Measurements from ENCODE around the gene INKA1.

Gene INKA1

GRCh38 chr3:49801160-49801559 lies 1.9 kb upstream of the INKA1 start:
- peaks cover 37% of the 10 kb centered on the region for H3K4me1 ChIP-seq (ENCODE audit: control insufficient read depth, low read length)
- no peaks in the 10 kb centered on the region for H3K9me3 ChIP-seq (ENCODE audit: control insufficient read depth, insufficient read depth, low read length)
- peaks cover 16% of the 10 kb centered on the region for H3K79me2 ChIP-seq (ENCODE audit: control insufficient read depth, low read length)
- no peaks in the 10 kb centered on the region for H4K20me1 ChIP-seq (ENCODE audit: control insufficient read depth, insufficient read depth, low read depth, low read length)
- no peaks in the 10 kb centered on the region for H3K27me3 ChIP-seq (ENCODE audit: control insufficient read depth, low read length)
- peaks cover 11% of the 10 kb centered on the region for H3F3A ChIP-seq (ENCODE audit: control insufficient read depth, insufficient read depth)
- no peak overlapping the region for H3K4me3 ChIP-seq (ENCODE audit: low read length)
- H3K4me2 ChIP-seq (ENCODE audit: low read length), result no peak overlapping the region; the same call in 1 of the 2 replicates
- no peaks in the 10 kb centered on the region for H3K9me2 ChIP-seq (replicated peaks; ENCODE audit: control insufficient read depth, low read length)
- H3K36me3 ChIP-seq (ENCODE audit: control insufficient read depth, low read length), result peaks cover 18% of the 10 kb centered on the region
- H3K27ac ChIP-seq (ENCODE audit: low read depth, low read length), result no peak overlapping the region
- TF ChIP-seq CTCF (IDR thresholded peaks at IDR 0.05; ENCODE audit: low read depth, low read length, poor library complexity, severe bottlenecking), result no peak
- no peak for TF ChIP-seq EZH2phosphoT487 (IDR thresholded peaks at IDR 0.05; ENCODE audit: borderline replicate concordance, low read length)

GRCh38 chr3:49803465-49804140 lies 542 bp downstream of the INKA1 start:
- Histone ChIP-seq H3K9me3 (ENCODE audit: control insufficient read depth, insufficient read depth, low read length) (no peaks in the 10 kb centered on the region), H3K27ac (ENCODE audit: low read depth, low read length) (peak overlapping the region; percentile 98)

GRCh38 chr3:49804141-49805041 lies 1.3 kb downstream of the INKA1 start:
- peaks cover 19% of the 10 kb centered on the region for H3K79me2 ChIP-seq (ENCODE audit: control insufficient read depth, low read length)
- H3K27me3 ChIP-seq (ENCODE audit: control insufficient read depth, low read length), result no peaks in the 10 kb centered on the region
- H3K27ac ChIP-seq (ENCODE audit: low read depth, low read length), result peak overlapping the region; percentile 98
- H3K36me3 ChIP-seq (ENCODE audit: control insufficient read depth, low read length), result peaks cover 22% of the 10 kb centered on the region
- peak overlapping the region; percentile 90 for H3K4me3 ChIP-seq (ENCODE audit: low read length)
- H3F3A ChIP-seq (ENCODE audit: control insufficient read depth, insufficient read depth), result peaks cover 22% of the 10 kb centered on the region
- H3K4me1 ChIP-seq (ENCODE audit: control insufficient read depth, low read length), result peaks cover 69% of the 10 kb centered on the region
- no peaks in the 10 kb centered on the region for H3K9me2 ChIP-seq (replicated peaks; ENCODE audit: control insufficient read depth, low read length)
- TF ChIP-seq EZH2phosphoT487 (IDR thresholded peaks at IDR 0.05; ENCODE audit: borderline replicate concordance, low read length) (no peak), CTCF (IDR thresholded peaks at IDR 0.05; ENCODE audit: low read depth, low read length, poor library complexity, severe bottlenecking) (no peak)
- H4K20me1 ChIP-seq (ENCODE audit: control insufficient read depth, insufficient read depth, low read depth, low read length), result no peaks in the 10 kb centered on the region
- H3K4me2 ChIP-seq (ENCODE audit: low read length), result peak overlapping the region; percentile 99
- H3K9me3 ChIP-seq (ENCODE audit: control insufficient read depth, insufficient read depth, low read length), result no peaks in the 10 kb centered on the region

More at GRCh38 chr3:49803465-49804140, 542 bp downstream of the INKA1 start:
- peaks cover 22% of the 10 kb centered on the region for H3K36me3 ChIP-seq (ENCODE audit: control insufficient read depth, low read length)
- peaks cover 22% of the 10 kb centered on the region for H3F3A ChIP-seq (ENCODE audit: control insufficient read depth, insufficient read depth)
- H3K4me3 ChIP-seq (ENCODE audit: low read length), result peak overlapping the region; percentile 90
- no peaks in the 10 kb centered on the region for H3K9me2 ChIP-seq (replicated peaks; ENCODE audit: control insufficient read depth, low read length)
- H3K4me2 ChIP-seq (ENCODE audit: low read length), result peak overlapping the region; percentile 99
- peaks cover 19% of the 10 kb centered on the region for H3K79me2 ChIP-seq (ENCODE audit: control insufficient read depth, low read length)
- H3K4me1 ChIP-seq (ENCODE audit: control insufficient read depth, low read length), result peaks cover 61% of the 10 kb centered on the region
- H4K20me1 ChIP-seq (ENCODE audit: control insufficient read depth, insufficient read depth, low read depth, low read length), result no peaks in the 10 kb centered on the region
- TF ChIP-seq EZH2phosphoT487 (IDR thresholded peaks at IDR 0.05; ENCODE audit: borderline replicate concordance, low read length) (no peak), CTCF (IDR thresholded peaks at IDR 0.05; ENCODE audit: low read depth, low read length, poor library complexity, severe bottlenecking) (peak; percentile 43)
- no peaks in the 10 kb centered on the region for H3K27me3 ChIP-seq (ENCODE audit: control insufficient read depth, low read length)
